IPS DF 4.7 (cell line): ENCODE results near the gene OR6Y1.

ENCODE experiments used
- DNase-seq: peaks from one replicate; pipeline ENCODE4 v3.0.0-alpha.2; 2013; ENCODE audit warnings: low spot score; ENCODE audit errors: extremely low read depth

The OR6Y1 gene

DNA sequence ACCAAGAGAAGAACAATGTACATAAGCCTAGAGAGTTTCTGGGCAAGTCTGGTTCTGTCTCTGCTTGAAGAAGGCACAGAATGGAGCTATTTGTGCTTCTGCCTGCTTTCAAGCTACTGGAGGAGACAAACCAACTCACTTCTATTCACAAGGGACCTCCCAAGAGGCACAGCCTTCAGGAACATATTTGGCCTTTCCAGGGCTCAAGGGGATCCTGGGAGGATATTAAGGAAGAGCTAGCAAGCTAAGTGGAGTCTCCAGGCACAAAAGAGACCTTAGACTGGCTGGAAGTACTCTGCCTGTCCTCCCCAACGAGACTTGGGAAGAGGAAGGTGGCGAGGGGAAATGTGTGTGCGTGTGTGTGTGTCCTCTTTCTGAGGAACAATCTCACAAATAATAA, at the start of gene OR6Y1:
TSS of gene OR6Y1 (minus strand) at position 54 of the 400 bp plus-strand sequence. CDS start 6,300 bp downstream, outside the sequence.
- no peak for DNase-seq

- no peak for DNase-seq
Measured at GRCh38 chr1:158600735-158601134, 46.5 kb upstream of the OR6Y1 start.

DNA sequence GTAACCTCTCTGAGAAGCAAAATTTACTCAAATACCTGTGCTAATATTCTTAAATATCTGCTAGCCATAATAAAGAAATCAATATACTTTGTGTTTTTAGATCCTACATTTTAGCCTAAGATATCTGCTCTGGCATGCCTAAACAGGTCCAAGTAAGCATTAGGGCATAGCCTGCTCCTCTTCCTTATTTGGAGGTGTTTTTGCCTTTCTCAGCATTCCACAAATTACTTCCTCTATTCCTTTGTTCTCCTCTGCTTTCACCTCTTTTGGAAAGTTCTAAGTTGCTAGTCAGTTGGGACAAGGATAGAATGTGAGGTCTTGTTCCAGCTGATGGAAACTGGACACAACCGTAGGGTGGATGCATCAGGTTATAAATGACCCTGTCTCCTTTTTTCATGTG, 32.7 kb upstream of the OR6Y1 start:
- DNase-seq, result no peak

DNA sequence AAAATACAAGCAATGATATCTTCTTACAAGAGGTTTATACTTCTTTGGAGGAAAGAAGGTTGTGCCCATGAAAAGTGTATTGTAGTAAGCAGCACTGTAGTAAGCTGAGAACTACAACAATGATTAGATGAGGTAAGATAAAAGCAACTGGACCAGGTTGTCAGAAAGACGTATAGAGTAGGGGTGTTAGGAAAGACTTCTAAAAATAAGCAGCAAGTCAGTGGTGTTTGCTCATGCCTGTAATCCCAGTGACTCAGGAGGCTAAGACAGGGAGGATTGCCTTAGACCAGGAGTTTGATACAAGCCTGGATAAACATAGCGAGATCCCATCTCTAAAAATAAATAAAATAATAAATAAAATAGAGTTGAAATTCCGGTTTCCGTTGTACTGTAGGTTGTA, 29.8 kb upstream of the OR6Y1 start:
- no peak for DNase-seq

DNA sequence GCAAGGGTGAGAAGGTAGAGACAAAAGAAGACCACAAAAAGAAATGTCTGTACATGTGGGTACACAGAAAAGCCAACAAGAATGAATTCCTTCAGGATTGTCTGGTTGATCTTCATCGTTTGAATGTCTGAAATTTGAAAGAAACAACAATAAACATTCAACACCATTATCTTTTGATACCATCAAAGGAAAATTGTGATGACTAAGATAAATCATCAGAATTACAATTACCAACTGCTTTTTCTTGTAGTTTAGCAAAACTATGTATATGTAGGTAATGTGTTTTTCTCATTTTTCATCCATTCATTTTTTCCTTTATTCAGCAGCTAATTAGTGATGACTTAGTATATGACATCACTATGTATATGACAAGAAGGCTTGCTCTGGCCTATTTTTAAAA, 25.5 kb upstream of the OR6Y1 start, which contains the start of gene OR10X1:
TSS of gene OR10X1 (minus strand) at position 167 of the 400 bp plus-strand sequence. CDS start at position 167, 0 bp downstream.
- DNase-seq, result no peak

DNA sequence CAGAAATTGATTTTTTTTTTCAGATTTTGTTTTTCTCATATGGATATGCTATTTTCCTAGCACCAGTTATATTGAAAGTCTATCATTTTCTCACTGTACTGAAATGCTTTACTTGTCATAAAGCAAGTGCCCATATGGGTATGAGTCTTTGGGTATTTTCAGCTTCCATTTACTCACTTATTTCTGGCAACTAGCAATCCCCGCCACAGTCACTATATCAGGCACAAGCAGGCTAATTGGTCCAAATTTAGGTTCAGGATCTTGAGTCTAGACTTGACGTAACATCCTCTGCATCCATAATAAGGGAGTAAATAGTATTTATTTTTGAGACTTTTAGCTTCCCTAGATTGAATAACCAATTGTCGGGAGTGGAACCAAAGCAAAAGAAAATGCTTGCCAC, 23.4 kb upstream of the OR6Y1 start:
- no peak for DNase-seq

GRCh38 chr1:158572226-158572625, 18.0 kb upstream of the OR6Y1 start:
- DNase-seq, result no peak

- DNase-seq, result no peak
Measured at GRCh38 chr1:158570480-158570879, 16.3 kb upstream of the OR6Y1 start, which contains the start of gene OR6P1. TSS of gene OR6P1 (minus strand) at chr1:158570580. CDS start at chr1:158563604, 6,976 bp downstream.

- DNase-seq, result no peak
Measured at GRCh38 chr1:158564608-158565007, 10.4 kb upstream of the OR6Y1 start.

DNA sequence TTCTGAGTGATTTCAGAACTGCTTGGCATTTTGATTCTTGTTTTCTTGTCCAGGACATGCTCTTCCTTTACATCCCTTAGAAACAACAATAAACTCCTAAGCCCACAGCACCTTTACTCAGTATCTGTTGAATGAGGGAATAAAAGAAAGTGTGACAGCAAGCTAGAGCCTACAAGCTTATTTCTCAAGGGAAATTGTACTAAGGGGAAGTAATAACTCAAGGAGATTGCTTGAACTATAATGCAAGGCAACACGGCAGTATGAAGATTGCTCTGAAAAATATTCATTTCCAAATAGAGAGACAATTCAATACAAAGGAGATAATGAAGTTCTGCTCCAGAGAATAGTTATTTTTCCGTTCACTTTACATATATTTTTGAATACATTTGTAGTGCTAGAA, 9.6 kb upstream of the OR6Y1 start:
- DNase-seq, result no peak

- DNase-seq, result no peak
Measured at GRCh38 chr1:158559696-158560095, 5.5 kb upstream of the OR6Y1 start.

- no peak for DNase-seq
Measured at GRCh38 chr1:158552296-158552695, 1.9 kb downstream of the OR6Y1 start.

GRCh38 chr1:158547533-158547932, 6.7 kb downstream of the OR6Y1 start:
- no peak for DNase-seq

DNA sequence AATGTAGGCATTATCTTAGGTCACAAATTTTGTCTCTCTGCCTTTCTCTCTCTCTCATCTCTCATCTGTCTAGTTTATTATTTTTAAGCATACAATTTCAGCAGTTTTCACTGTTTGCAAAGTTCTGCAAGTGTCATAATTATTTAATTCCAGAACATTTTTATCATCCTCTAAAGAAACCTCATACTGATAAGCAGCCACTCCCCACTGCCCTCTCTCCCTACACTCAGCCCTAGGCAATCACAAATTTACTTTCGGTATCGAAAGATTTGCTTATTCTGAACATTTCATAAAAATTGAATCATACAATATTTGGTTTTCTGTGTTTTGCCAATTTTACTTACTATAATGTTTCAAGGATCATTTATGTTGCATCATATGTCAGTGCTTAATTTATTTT, 16.6 kb downstream of the OR6Y1 start:
- no peak for DNase-seq

DNA sequence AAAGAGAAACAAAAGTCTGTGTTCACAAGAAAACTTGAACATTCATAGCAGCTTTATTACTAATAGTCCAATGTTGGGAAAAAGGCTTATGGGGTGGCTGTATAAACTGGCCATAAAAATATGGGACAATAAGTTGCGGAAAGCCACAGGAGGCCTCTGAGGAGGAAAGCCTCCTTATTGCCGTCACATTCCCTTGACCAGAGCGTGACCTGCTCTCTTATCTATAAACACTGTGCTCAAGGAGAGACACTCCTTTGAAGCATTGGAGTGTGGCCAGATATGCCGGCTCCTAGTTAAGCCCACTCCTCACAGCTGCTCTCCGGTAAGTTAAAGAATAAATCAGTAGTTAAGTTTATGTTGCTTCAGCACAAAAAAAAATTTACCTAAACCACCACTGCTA, 19.7 kb downstream of the OR6Y1 start:
- no peak for DNase-seq

DNA sequence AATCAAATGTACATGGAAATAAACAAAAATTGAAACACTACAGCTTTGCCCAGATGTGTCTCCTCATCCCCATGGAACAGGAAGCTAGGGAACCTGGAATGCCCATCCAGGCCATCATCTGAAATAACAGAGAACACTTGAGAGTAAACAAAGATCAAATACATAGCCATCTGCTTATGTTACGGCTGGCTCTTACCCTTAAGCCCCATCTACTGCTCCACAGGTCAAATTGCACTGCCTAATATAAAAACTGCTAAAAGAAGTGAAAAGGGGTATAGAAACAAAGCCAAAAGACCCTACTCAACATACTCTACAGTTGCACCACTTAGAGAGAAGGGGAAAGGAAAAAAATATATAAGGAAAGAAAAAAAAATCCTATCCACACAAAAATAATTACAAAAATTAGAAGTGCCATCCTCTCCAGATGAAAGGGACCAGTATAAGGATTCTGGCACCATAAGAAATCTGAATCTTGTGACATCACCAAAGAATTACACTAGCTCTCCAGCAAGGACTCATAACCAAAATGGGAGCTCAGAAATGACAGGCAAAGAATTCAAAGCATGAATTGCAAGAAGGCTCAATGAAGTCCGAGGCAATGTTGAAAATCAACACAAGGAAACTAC, 26.9 kb downstream of the OR6Y1 start:
- DNase-seq, result no peak

GRCh38 chr1:158521666-158522058, 32.5 kb downstream of the OR6Y1 start:
- no peak for DNase-seq

DNA sequence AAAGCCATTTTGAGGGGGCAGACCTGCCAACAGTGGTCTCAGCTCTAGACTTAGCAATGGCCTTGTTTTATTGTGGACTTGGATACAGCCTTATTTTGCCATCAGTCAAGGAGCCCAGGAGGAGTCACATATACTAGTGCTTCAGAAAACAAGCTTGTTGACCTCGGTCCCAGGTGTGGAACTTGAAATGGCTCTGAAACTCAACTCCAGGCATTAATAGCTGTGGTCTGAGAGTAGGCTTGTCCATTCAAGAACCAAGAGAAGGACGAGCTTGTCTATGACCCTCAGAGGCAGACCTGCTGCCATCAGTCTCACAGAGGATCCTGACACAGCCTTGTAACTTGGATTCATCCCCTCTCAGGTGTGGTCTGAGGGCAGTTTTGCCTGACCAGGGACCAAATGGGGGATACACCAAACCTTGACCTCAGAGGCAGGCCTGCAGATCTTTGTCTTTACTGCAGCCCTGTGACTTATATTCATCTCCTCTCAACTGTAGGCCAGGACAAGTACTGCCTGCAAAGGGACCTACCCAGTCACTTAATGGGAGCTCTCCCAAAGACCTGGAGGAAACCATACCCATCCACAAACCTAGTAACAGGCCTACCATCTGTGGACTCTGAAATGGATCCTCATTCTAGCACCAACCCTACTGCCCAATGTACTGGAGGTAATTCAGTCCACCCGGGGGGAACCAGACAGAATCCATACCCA, 33.1 kb downstream of the OR6Y1 start:
- DNase-seq, result no peak

DNA sequence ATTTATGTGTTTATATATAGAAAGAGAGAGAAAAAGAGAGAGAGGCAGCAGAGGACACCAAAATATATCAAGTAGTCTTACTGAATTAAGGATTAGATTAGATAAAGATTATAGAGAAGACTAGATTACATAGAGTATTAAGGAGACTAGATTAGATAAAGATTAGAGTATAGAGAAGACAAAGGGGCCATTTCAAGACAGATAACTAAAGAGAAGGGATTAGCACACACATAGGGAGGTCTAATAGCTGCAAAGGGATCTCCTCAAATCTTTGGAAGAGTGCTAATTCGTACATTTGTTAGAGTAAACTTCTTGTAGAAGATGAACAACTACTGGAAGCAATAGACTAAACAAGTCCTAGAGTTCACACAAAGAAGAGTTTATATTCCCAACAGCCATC, 34.2 kb downstream of the OR6Y1 start:
- DNase-seq, result no peak

DNA sequence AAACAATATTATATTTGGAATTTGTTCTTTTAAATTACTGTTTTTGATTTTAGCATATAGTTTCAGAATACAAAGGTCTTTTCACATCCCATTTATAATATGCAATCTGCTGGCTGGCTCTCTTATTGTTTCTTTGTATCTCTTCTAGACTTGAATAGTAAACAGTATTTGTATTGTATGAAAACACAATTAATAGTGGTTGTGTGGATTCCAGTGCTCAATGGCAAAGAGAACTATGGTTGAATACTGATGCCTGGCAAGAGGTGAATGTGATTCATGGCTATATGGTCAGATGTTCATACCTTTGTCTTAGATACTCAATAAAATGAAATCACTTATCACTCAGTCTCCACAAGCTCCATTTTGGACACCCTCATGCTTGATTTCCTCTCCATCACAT, 37.2 kb downstream of the OR6Y1 start:
- DNase-seq, result no peak

- no peak for DNase-seq
Measured at GRCh38 chr1:158509471-158510156, 44.6 kb downstream of the OR6Y1 start.

GRCh38 chr1:158507511-158507910, 46.7 kb downstream of the OR6Y1 start:
- DNase-seq, result no peak
